ENCODE results near the gene FSTL4. TPM values are rescaled to one million over a fixed set of nuclear protein-coding genes. Genes with fewer than 3 reads are reported as not detected.

The FSTL4 gene
- total RNA-seq, 1 experiment from 2014 or later, result not detected

GRCh38 chr5:133624316-133624715, 12.0 kb upstream of the FSTL4 start:
- peaks cover 72% of the 10 kb centered on the region for H3K27me3 Mint-ChIP-seq (ENCODE audit: unreplicated experiment)
- no peak for TF ChIP-seq CTCF (IDR thresholded peaks at IDR 0.05; ENCODE audit: unreplicated experiment)
- CTCF ChIA-PET, result interaction anchor here (0.6 kb wide), 1 partner anchor 600 kb away, joined by 3 read pairs; no protein-coding TSS in a partner anchor

GRCh38 chr5:133618141-133618540, 5.8 kb upstream of the FSTL4 start:
- no peak for TF ChIP-seq CTCF (IDR thresholded peaks at IDR 0.05; ENCODE audit: unreplicated experiment)
- CTCF ChIA-PET, result interaction anchor here (0.6 kb wide), 1 partner anchor 225 kb away, joined by 3 read pairs; no protein-coding TSS in a partner anchor
- peaks cover 2% of the 10 kb centered on the region for H3K36me3 Mint-ChIP-seq (ENCODE audit: insufficient read depth, unreplicated experiment)
- intact Hi-C loops (cut with micrococcal nuclease; ENCODE audit: unreplicated experiment), result no loop called here
- peaks cover 13% of the 10 kb centered on the region for H3K4me1 Mint-ChIP-seq (ENCODE audit: low read depth, unreplicated experiment)
- no peak overlapping the region for H3K4me3 Mint-ChIP-seq (ENCODE audit: low read depth, unreplicated experiment)
- no peak overlapping the region for H3K27ac Mint-ChIP-seq (ENCODE audit: unreplicated experiment)
- DNase-seq, result no peak
- H3K27me3 Mint-ChIP-seq (ENCODE audit: unreplicated experiment), result peaks cover 83% of the 10 kb centered on the region
- no peaks in the 10 kb centered on the region for H3K9me3 Mint-ChIP-seq (ENCODE audit: low read depth, unreplicated experiment)
- no TSS peak for BruUV-seq (replicated peaks)

More at GRCh38 chr5:133624316-133624715, 12.0 kb upstream of the FSTL4 start:
- Mint-ChIP-seq H3K27ac (ENCODE audit: unreplicated experiment) (no peak overlapping the region), H3K4me1 (ENCODE audit: low read depth, unreplicated experiment) (no peaks in the 10 kb centered on the region), H3K9me3 (ENCODE audit: low read depth, unreplicated experiment) (no peaks in the 10 kb centered on the region), H3K4me3 (ENCODE audit: low read depth, unreplicated experiment) (no peak overlapping the region), H3K36me3 (ENCODE audit: insufficient read depth, unreplicated experiment) (no peaks in the 10 kb centered on the region)
- BruUV-seq (replicated peaks), result no TSS peak
- intact Hi-C loops (cut with micrococcal nuclease; ENCODE audit: unreplicated experiment), result no loop called here
- no peak for DNase-seq

GRCh38 chr5:133613743-133614142, 1.4 kb upstream of the FSTL4 start:
- H3K27ac Mint-ChIP-seq (ENCODE audit: unreplicated experiment), result no peak overlapping the region

GRCh38 chr5:133613184-133613583, 843 bp upstream of the FSTL4 start:
- no peak for TF ChIP-seq CTCF (IDR thresholded peaks at IDR 0.05; ENCODE audit: unreplicated experiment)
- Mint-ChIP-seq H3K4me3 (ENCODE audit: low read depth, unreplicated experiment) (peak overlapping the region; percentile 46), H3K36me3 (ENCODE audit: insufficient read depth, unreplicated experiment) (peaks cover 13% of the 10 kb centered on the region), H3K27ac (ENCODE audit: unreplicated experiment) (no peak overlapping the region), H3K27me3 (ENCODE audit: unreplicated experiment) (peaks cover 85% of the 10 kb centered on the region), H3K4me1 (ENCODE audit: low read depth, unreplicated experiment) (peaks cover 10% of the 10 kb centered on the region), H3K9me3 (ENCODE audit: low read depth, unreplicated experiment) (no peaks in the 10 kb centered on the region)
- no peak for DNase-seq
- CTCF ChIA-PET, result interaction anchor here (0.8 kb wide), 1 partner anchor 48 kb away, joined by 3 read pairs; no protein-coding TSS in a partner anchor
- intact Hi-C loops (cut with micrococcal nuclease; ENCODE audit: unreplicated experiment), result no loop called here
- BruUV-seq (replicated peaks), result no TSS peak

More at GRCh38 chr5:133613743-133614142, 1.4 kb upstream of the FSTL4 start:
- H3K36me3 Mint-ChIP-seq (ENCODE audit: insufficient read depth, unreplicated experiment), result peaks cover 13% of the 10 kb centered on the region
- intact Hi-C loops (cut with micrococcal nuclease; ENCODE audit: unreplicated experiment), result no loop called here
- CTCF ChIA-PET, result interaction anchor here (1.5 kb wide), 1 partner anchor 34 kb away, joined by 4 read pairs; no protein-coding TSS in a partner anchor
- no TSS peak for BruUV-seq (replicated peaks)
- TF ChIP-seq CTCF (IDR thresholded peaks at IDR 0.05; ENCODE audit: unreplicated experiment), result no peak
- DNase-seq, result no peak
- H3K27me3 Mint-ChIP-seq (ENCODE audit: unreplicated experiment), result peaks cover 85% of the 10 kb centered on the region
- H3K9me3 Mint-ChIP-seq (ENCODE audit: low read depth, unreplicated experiment), result no peaks in the 10 kb centered on the region
- H3K4me1 Mint-ChIP-seq (ENCODE audit: low read depth, unreplicated experiment), result peaks cover 13% of the 10 kb centered on the region
- H3K4me3 Mint-ChIP-seq (ENCODE audit: low read depth, unreplicated experiment), result no peak overlapping the region
